OCI-LY1 (cell line): ENCODE data around the gene HESX1.
A peak's percentile ranks its signal among the peaks of the same experiment; 100 is the strongest.

Source experiments
- H2AFZ ChIP-seq: fragments of 200-600 bp; sonication (generic), shearing (Covaris generic); 2 replicates; pipeline ENCODE4 v1.6.0; 2014; ENCODE audit warnings: antibody characterized with exemption, mild to moderate bottlenecking, low read length
- H3F3A ChIP-seq: fragments of 200-600 bp; sonication (generic), shearing (Covaris generic); 2 replicates; pipeline ENCODE4 v1.6.0; 2014; ENCODE audit warnings: mild to moderate bottlenecking, antibody characterized with exemption, low read length, moderate library complexity; ENCODE audit not compliant: insufficient read depth
- H3K27ac ChIP-seq: fragments of 200-600 bp; sonication (generic); 2 replicates; pipeline ENCODE4 v1.5.1; 2014; ENCODE audit warnings: low read length, mixed run types, mild to moderate bottlenecking, low read depth; ENCODE audit not compliant: poor library complexity, severe bottlenecking
- H3K27me3 ChIP-seq: fragments of 200-600 bp; sonication (generic); 2 replicates; pipeline ENCODE4 v1.6.0; 2014; ENCODE audit warnings: antibody characterized with exemption, mild to moderate bottlenecking, low read length, moderate library complexity; ENCODE audit not compliant: insufficient read depth
- H3K36me3 ChIP-seq: fragments of 200-600 bp; sonication (generic); 2 replicates; pipeline ENCODE4 v1.6.1; 2014; ENCODE audit warnings: mild to moderate bottlenecking, antibody characterized with exemption, low read length, moderate library complexity, mixed read lengths; ENCODE audit not compliant: insufficient read depth
- H3K4me1 ChIP-seq: fragments of 200-600 bp; sonication (generic); 2 replicates; pipeline ENCODE4 v1.5.1; 2014; ENCODE audit warnings: mild to moderate bottlenecking, low read length, moderate library complexity; ENCODE audit not compliant: insufficient read depth, severe bottlenecking
- H3K4me2 ChIP-seq: fragments of 200-600 bp; sonication (generic), shearing (Covaris generic); 2 replicates; pipeline ENCODE4 v1.6.1; 2014; ENCODE audit warnings: low read length
- H3K4me3 ChIP-seq: fragments of 200-600 bp; sonication (generic); 2 replicates; pipeline ENCODE4 v1.5.1; 2014; ENCODE audit warnings: low read length, low read depth, mild to moderate bottlenecking, mixed read lengths; ENCODE audit not compliant: poor library complexity, severe bottlenecking
- H3K79me2 ChIP-seq: fragments of 200-600 bp; shearing (Covaris generic); 2 replicates; pipeline ENCODE4 v1.6.1; 2016; ENCODE audit warnings: mixed run types, low read length, mixed read lengths; ENCODE audit not compliant: insufficient read depth
- H3K9ac ChIP-seq: fragments of 200-600 bp; sonication (generic), shearing (Covaris generic); 2 replicates; pipeline ENCODE4 v1.6.1; 2014; ENCODE audit warnings: mild to moderate bottlenecking, low read length, mixed read lengths
- H3K9me2 ChIP-seq: fragments of 200-600 bp; sonication (generic), shearing (Covaris generic); 2 replicates; pipeline ENCODE4 v1.6.1; 2014; ENCODE audit warnings: low read depth, mild to moderate bottlenecking, low read length, mixed read lengths
- H3K9me3 ChIP-seq: fragments of 200-600 bp; shearing (Covaris generic); 2 replicates; pipeline ENCODE4 v1.6.1; 2014; ENCODE audit warnings: low read length, mixed read lengths
- H4K20me1 ChIP-seq: fragments of 200-600 bp; sonication (generic), shearing (Covaris generic); 2 replicates; pipeline ENCODE4 v1.6.0; 2016; ENCODE audit warnings: mild to moderate bottlenecking, low read length; ENCODE audit not compliant: insufficient read depth
- EZH2 ChIP-seq: fragments of 200-600 bp; sonication (generic), shearing (Covaris generic); IDR thresholded peaks from 2 replicates; pipeline ENCODE4 v1.8.0; 2017; ENCODE audit warnings: borderline replicate concordance, mixed run types, mild to moderate bottlenecking, antibody characterized with exemption, low read length, moderate library complexity, mixed read lengths
- TF ChIP-seq, protein P1 (sequence below): fragments of 200-600 bp; sonication (generic), shearing (Covaris generic); IDR thresholded peaks from 2 replicates; pipeline ENCODE4 v1.5.1; 2017; ENCODE audit warnings: mild to moderate bottlenecking, antibody characterized with exemption, low read length, moderate library complexity, mixed read lengths

The HESX1 gene

DNA sequence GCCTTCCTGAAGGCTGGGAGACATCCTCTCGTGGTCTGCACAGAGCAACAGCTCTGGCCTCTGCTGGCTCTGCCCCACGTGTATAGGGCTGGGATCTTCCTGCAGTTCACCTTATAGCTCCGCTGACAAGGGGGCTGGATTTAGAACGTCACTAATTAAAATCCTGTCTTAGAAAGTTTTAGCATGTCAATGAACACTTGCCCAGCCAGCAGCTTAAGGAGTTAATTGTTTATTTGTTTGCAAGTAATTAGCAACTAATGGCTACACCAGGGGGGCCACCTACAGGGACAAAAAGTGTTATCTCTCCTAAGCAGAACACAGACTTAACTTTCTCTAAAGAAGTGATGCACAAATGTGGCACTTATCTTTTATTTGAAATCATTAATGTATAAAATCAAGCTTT is at the start of gene HESX1:
Gene HESX1, minus strand, starts transcription at position 84 of the 403 bp plus-strand sequence. Its CDS starts 60 bp downstream, at position 24.
- H3K4me3 ChIP-seq = no peak within 1 kb of the TSS
- no peaks in the 10 kb centered on the region for H3K79me2 ChIP-seq
- no peaks in the 10 kb centered on the region for H3K36me3 ChIP-seq
- no peaks in the 10 kb centered on the region for H3F3A ChIP-seq
- no peak within 1 kb of the TSS for H3K9ac ChIP-seq
- no peaks in the 10 kb centered on the region for H4K20me1 ChIP-seq
- H3K27ac ChIP-seq = no peak within 1 kb of the TSS
- TF ChIP-seq, protein P1, sequence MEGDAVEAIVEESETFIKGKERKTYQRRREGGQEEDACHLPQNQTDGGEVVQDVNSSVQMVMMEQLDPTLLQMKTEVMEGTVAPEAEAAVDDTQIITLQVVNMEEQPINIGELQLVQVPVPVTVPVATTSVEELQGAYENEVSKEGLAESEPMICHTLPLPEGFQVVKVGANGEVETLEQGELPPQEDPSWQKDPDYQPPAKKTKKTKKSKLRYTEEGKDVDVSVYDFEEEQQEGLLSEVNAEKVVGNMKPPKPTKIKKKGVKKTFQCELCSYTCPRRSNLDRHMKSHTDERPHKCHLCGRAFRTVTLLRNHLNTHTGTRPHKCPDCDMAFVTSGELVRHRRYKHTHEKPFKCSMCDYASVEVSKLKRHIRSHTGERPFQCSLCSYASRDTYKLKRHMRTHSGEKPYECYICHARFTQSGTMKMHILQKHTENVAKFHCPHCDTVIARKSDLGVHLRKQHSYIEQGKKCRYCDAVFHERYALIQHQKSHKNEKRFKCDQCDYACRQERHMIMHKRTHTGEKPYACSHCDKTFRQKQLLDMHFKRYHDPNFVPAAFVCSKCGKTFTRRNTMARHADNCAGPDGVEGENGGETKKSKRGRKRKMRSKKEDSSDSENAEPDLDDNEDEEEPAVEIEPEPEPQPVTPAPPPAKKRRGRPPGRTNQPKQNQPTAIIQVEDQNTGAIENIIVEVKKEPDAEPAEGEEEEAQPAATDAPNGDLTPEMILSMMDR = no peak
- no peak for TF ChIP-seq EZH2
- no peak within 1 kb of the TSS for H2AFZ ChIP-seq
- H3K27me3 ChIP-seq = no peaks in the 10 kb centered on the region
- no peaks in the 10 kb centered on the region for H3K9me3 ChIP-seq
- no peak within 1 kb of the TSS for H3K4me2 ChIP-seq
- no peaks in the 10 kb centered on the region for H3K9me2 ChIP-seq
- no peaks in the 10 kb centered on the region for H3K4me1 ChIP-seq

DNA sequence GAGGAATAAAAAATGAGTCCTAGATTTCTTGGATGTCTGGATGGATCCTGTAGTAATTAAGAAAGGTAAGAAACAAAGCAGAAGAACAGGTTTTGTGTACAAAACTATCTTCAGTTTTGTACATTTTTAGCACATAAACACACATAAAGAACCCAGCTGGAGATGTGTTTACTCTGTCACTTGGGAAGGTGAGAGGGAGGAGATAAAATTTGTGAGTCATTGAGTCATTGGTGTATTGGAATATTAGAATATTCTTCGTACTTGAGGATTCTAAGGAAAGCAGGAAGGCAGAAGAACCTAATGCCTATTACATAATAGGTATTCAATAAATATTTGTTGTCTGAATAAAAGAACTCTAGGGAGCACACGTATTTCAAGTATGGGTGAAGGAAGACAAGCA is 45.2 kb upstream of the HESX1 start:
- no peaks in the 10 kb centered on the region for H4K20me1 ChIP-seq
- no peak overlapping the region for H3K4me2 ChIP-seq
- no peaks in the 10 kb centered on the region for H3K79me2 ChIP-seq
- no peak overlapping the region for H2AFZ ChIP-seq
- no peaks in the 10 kb centered on the region for H3K9me2 ChIP-seq
- H3F3A ChIP-seq = no peaks in the 10 kb centered on the region
- H3K4me1 ChIP-seq = no peaks in the 10 kb centered on the region
- no peaks in the 10 kb centered on the region for H3K27me3 ChIP-seq
- no peak overlapping the region for H3K4me3 ChIP-seq
- H3K9ac ChIP-seq = no peak overlapping the region
- no peak for TF ChIP-seq EZH2
- TF ChIP-seq, protein P1 = no peak
- no peaks in the 10 kb centered on the region for H3K9me3 ChIP-seq
- no peak overlapping the region for H3K27ac ChIP-seq
- H3K36me3 ChIP-seq = peaks cover 89% of the 10 kb centered on the region

DNA sequence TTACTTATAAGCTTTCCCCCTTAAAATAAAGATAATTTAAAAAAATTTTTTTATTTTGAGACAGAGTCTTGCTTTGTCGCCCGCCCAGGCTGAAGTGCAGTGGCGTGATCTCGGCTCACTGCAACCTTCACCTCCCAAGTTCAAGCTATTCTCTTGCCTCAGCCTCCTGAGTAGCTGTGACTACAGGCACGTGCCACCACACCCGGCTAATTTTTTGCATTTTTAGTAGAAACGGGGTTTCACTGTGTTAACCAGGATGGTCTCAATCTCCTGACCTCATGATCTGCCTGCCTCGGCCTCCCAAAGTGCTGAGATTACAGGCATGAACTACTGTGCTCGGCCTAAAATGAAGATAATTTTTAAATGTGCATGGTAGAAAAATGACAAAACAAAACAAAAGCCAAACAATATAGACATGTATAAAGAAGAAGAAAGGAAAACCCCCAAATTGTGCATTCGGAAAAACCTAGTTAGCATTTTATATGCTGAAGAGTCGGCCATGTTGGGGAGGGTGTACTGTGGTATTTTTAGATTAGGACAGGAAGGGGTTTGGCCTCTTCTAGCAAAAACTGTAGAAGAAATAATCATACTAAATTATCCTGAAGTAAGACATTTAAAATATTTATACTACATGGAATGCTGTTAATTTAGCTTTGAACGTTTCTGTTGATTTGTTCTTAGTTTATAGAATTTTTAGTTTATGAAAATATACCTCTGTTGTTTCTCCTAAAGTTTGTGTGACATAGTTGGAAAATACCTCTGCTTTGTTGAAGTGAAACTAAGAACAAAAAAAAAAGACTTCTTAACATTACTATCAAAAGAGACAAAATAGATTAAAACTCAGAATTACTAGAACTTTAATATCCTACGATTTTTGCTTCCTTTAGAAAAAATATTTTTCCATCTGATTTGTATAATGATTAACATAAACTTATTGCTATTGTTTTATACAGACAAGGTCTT is 35.1 kb upstream of the HESX1 start:
- peak overlapping the region; percentile 40 for H3K27ac ChIP-seq
- no peaks in the 10 kb centered on the region; the same call in 1 of the 2 replicates for H3K9me3 ChIP-seq
- H3K9me2 ChIP-seq = no peaks in the 10 kb centered on the region
- H3K36me3 ChIP-seq = peaks cover 21% of the 10 kb centered on the region
- peaks cover 18% of the 10 kb centered on the region for H3K4me1 ChIP-seq
- no peaks in the 10 kb centered on the region for H3F3A ChIP-seq
- no peak for TF ChIP-seq EZH2
- TF ChIP-seq, protein P1 = no peak
- no peak overlapping the region for H2AFZ ChIP-seq
- no peaks in the 10 kb centered on the region for H3K27me3 ChIP-seq
- no peak overlapping the region for H3K9ac ChIP-seq
- H3K4me3 ChIP-seq = no peak overlapping the region
- H4K20me1 ChIP-seq = no peaks in the 10 kb centered on the region
- H3K79me2 ChIP-seq = peaks cover 25% of the 10 kb centered on the region
- peak overlapping the region; percentile 38 for H3K4me2 ChIP-seq
